ENCODE measurements around the gene ELOA.
"Not testable (repeated sequence)": the region's sequence is repeated elsewhere in the genome, so short reads cannot be mapped to it uniquely, and the experiment has no call there.

The ELOA gene

GRCh38 chr1:23741609-23742008 is 1.7 kb upstream of the ELOA start:
- no peak for DNase-seq

DNA sequence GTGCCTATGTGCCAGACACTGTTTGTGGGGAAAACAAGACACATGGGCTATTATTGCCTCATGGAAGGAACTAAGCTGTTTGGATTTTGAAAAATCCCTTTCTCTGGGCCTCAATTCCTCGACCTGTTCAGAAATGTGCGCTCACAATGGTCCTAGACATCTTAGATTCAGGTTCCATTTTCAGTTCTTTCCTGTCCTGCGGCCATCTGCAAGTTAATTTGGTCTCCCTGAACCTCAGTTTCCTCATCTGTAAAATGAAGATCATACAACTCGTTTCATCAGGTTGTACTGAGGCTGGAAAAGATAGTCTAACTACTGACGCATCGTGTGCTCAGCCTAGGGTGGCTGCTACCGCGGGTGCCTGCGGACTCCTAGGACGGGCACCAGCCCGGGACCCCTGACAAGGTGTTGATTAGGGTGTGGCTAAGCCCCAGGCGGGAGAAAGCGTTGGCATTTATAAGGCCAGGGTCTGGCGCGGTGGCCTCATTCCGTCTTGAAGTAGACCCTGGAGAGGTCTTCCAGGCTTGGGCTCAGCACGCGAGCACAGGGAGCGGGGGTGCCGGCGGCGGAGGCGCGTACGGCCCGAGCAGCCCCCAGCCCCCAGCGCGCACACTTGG is 493 bp upstream of the ELOA start:
- no peak for DNase-seq

GRCh38 chr1:23745515-23745914 is 2.2 kb downstream of the ELOA start:
- no peak for DNase-seq

DNA sequence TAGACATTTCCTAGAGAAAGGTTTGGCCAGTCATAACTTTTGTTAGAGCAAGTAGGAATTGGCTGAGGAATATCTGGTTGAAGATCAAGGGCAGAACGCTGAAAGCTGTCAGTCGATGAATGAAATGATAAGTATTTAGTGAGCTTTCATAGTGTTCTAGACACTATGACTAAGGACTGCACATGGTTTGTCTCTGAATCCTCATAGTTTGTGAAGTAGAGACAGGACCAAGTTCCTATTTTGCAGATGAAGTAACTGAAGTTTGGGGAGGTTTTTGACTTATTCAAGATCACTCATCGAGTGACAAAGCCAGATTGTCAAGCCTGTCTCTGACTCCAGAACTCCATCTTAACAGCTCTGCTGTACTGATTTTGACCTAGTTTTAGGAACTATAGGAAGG is 4.7 kb downstream of the ELOA start:
- DNase-seq, result no peak

DNA sequence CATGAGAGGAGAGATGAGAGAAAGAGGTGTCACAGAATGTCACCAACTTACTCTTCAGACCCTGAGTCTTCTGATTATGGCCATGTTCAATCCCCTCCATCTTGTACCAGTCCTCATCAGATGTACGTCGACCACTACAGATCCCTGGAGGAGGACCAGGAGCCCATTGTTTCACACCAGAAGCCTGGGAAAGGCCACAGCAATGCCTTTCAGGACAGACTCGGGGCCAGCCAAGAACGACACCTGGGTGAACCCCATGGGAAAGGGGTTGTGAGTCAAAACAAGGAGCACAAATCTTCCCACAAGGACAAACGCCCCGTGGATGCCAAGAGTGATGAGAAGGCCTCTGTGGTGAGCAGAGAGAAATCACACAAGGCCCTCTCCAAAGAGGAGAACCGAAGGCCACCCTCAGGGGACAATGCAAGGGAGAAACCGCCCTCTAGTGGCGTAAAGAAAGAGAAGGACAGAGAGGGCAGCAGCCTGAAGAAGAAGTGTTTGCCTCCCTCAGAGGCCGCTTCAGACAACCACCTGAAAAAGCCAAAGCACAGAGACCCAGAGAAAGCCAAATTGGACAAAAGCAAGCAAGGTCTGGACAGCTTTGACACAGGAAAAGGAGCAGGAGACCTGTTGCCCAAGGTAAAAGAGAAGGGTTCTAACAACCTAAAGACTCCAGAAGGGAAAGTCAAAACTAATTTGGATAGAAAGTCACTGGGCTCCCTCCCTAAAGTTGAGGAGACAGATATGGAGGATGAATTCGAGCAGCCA is 8.0 kb downstream of the ELOA start:
- DNase-seq, result no peak

- no peak for DNase-seq
Measured at GRCh38 chr1:23751815-23752200, 8.5 kb downstream of the ELOA start.

- no peak for DNase-seq
Measured at GRCh38 chr1:23752909-23753308, 9.6 kb downstream of the ELOA start.

GRCh38 chr1:23756676-23757075 is 13.4 kb downstream of the ELOA start:
- DNase-seq, result peak; percentile 55

DNA sequence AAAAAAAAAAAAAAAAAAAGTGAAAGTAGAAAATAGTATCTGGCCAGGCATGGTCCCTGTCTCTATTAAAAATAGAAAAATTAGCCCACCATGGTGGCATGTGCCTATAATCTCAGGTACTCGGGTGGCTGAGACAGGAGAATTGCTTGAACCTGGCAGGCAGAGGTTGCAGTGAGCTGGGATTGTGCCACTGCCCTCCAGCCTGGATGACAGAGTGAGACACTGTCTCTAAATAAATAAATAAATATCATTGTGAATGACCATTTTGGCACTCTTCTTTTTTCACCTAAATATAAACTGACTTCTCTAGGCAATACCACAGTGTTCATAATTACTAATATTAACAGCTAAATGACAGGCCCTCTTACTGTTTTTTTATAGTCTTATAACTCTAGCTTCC is 14.5 kb downstream of the ELOA start:
- DNase-seq, result no peak

DNA sequence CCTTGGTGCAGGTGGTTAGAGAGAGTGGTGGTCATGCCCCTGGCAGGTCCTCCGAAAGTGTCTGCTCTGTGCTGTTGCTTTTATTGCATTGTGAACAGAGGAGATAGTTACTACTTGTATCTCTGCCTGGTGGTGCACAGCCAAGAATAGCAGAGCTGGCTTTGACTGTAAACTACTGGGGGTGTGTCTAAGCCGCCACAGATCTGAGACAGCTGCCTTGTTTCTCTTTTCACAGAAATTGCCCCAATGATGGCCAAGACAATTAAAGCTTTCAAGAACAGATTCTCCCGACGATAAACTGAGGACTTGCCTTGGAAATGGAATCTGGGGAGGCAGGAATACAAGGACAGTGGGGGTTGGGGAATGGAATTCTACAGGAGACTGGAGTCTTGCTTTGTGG is 16.0 kb downstream of the ELOA start:
- DNase-seq, result no peak

- DNase-seq, result no peak
Measured at GRCh38 chr1:23763041-23763577, 19.8 kb downstream of the ELOA start.

GRCh38 chr1:23768733-23769132 is 25.5 kb downstream of the ELOA start:
- DNase-seq, result no peak

- peak; percentile 45 for DNase-seq
Measured at GRCh38 chr1:23772049-23772853, 29.0 kb downstream of the ELOA start.

GRCh38 chr1:23772854-23773242 is 29.6 kb downstream of the ELOA start:
- no peak for DNase-seq

GRCh38 chr1:23774174-23774880 is 31.1 kb downstream of the ELOA start:
- no peak for DNase-seq

- DNase-seq, result no peak
Measured at GRCh38 chr1:23776217-23776616, 32.9 kb downstream of the ELOA start.

DNA sequence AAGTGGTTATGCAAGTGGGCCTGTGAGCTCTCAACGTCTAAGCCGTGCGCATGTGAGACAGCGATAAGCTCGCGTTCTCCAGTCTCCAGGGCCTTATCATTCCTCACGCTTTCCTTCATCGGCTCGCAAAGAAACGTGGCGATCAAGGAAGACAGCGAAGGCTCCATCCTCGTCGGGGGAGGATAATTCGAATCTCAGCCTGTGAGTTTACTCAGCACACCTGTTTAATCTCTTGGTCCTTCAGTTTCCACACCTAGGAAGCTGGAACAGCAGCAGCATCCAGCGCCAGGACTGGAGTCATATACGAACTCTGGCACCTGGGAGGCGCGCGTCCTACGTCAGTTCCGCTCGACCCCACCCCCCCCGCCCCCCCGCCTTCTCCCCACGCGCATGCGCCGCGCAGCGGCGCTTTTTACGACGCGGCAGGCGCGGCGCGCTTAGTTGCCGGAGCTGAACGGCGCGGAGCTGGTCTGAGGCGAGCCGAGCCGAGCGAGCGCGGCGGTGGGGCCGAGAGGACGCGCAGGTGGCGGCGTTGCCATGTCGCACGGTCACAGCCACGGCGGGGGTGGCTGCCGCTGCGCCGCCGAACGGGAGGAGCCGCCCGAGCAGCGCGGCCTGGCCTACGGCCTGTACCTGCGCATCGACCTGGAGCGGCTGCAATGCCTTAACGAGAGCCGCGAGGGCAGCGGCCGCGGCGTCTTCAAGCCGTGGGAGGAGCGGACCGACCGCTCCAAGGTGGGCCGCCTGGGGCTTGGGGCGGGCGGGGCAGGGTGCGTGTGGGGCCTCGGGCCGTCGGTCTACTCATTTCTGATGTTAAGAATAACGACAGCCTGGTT is 34.9 kb downstream of the ELOA start, which contains the start of gene PITHD1:
Gene PITHD1 (plus strand): TSS at position 440 of the 836 bp plus-strand sequence. CDS start 98 bp downstream, at position 538.
- DNase-seq, result peak; percentile 49

DNA sequence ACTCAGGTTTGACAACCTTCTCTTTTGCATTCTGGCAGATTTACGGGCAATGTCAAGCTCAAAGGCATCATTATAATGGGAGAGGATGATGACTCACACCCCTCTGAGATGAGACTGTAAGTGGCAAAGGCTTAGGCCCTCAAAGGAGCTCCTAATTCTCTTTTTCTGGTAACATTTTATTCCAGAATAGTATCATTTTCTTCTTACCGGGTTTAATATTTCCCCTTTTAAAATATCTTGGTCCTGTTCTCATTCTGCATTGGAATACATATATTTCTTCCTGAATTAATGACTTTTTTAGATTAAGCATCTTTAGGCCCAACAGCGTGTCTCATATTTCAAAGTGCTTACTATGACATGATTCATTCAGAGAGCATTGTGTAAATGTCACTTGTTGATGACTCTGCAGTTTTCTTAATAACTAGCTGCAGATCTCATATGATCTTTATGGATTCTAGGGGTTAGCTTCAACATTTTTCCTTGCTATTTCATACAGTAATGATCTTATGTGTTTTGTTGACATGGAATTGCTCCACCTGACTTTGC is 36.6 kb downstream of the ELOA start:
- no peak for DNase-seq

DNA sequence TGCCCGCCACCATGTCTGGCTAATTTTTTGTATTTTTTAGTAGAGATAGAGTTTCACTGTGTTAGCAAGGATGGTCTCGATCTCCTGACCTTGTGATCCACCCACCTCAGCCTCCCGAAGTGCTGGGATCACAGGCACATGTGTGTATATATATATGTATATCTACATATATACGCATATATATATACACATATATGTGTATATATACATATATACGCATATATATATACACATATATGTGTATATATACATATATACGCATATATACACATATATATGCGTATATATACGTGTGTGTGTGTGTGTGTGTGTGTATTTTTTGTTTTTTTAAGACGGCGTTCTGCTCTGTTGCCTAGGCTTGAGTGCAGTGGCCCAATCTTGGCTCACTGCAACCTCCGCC is 39.9 kb downstream of the ELOA start:
- DNase-seq, result not testable (repeated sequence)

- no peak for DNase-seq
Measured at GRCh38 chr1:23784846-23785245, 41.6 kb downstream of the ELOA start.

DNA sequence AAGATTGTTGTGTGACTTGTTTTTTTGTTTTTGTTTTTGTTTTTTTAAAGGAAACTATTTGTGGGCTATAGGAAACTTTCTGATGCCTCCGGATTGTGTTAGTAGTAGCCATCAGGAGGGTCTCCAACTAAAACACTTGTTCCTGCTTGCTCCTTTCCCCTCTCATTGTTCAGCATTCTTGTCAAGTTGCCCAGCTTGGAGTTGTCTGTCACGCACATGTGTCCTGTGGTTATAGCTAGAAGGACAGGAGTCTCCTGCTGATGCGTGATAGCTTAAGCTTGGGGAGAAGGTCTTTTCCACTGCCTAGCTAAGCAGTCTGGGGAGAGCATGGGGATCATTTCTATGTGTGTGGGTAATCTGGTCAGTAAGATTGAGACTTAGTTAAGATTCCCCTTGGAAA is 44.4 kb downstream of the ELOA start:
- DNase-seq, result no peak

- DNase-seq, result no peak
Measured at GRCh38 chr1:23788695-23789094, 45.4 kb downstream of the ELOA start.

Data from kidney glomerular epithelial cell (primary cell).